Measurements from ENCODE around the gene FBLN1.

FBLN1 gene

GRCh38 chr22:45640941-45641621 lies 138.4 kb downstream of the FBLN1 start:
- DNase-seq (ENCODE audit: low spot score), result no peak

- no peak for DNase-seq (ENCODE audit: low spot score)
Measured at GRCh38 chr22:45642986-45643385, 140.3 kb downstream of the FBLN1 start.

GRCh38 chr22:45644714-45645113 lies 142.0 kb downstream of the FBLN1 start:
- DNase-seq (ENCODE audit: low spot score), result no peak

- no peak for DNase-seq (ENCODE audit: low spot score)
Measured at GRCh38 chr22:45645150-45645525, 142.5 kb downstream of the FBLN1 start.

GRCh38 chr22:45645526-45646414 lies 143.1 kb downstream of the FBLN1 start:
- DNase-seq (ENCODE audit: low spot score), result peak; percentile 79

GRCh38 chr22:45647532-45648225 lies 145.0 kb downstream of the FBLN1 start:
- DNase-seq (ENCODE audit: low spot score), result no peak

- no peak for DNase-seq (ENCODE audit: low spot score)
Measured at GRCh38 chr22:45648301-45649117, 145.8 kb downstream of the FBLN1 start.

- no peak for DNase-seq (ENCODE audit: low spot score)
Measured at GRCh38 chr22:45649809-45650208, 147.1 kb downstream of the FBLN1 start.

- no peak for DNase-seq (ENCODE audit: low spot score)
Measured at GRCh38 chr22:45650721-45651120, 148.0 kb downstream of the FBLN1 start.
